ENCODE data around the gene RBM17.

Gene RBM17

GRCh38 chr10:6143181-6143580 is 54.3 kb downstream of the RBM17 start:
- Histone ChIP-seq H3K27me3 (ENCODE audit: insufficient read depth, low read length, poor library complexity) (no peaks in the 10 kb centered on the region), H2BK5ac (ENCODE audit: low read length) (no peak overlapping the region), H3K4me2 (ENCODE audit: low read length) (no peak overlapping the region), H4K5ac (ENCODE audit: low read length) (no peak overlapping the region), H3K27ac (ENCODE audit: low read depth, low read length) (no peak overlapping the region), H3K4ac (ENCODE audit: low read depth, low read length) (no peak overlapping the region), H3K79me2 (ENCODE audit: control insufficient read depth, insufficient read depth, low read length) (no peaks in the 10 kb centered on the region), H3K4me1 (ENCODE audit: control insufficient read depth, low read depth, low read length) (peaks cover 7% of the 10 kb centered on the region), H2BK15ac (replicated peaks; ENCODE audit: low read depth) (no peak overlapping the region), H2AK5ac (ENCODE audit: low read length) (no peak overlapping the region), H3K4me3 (ENCODE audit: low read length) (no peak overlapping the region), H3K23ac (ENCODE audit: low read length) (no peak overlapping the region), H3K18ac (ENCODE audit: low read length) (no peak overlapping the region), H3K79me1 (ENCODE audit: low read length) (peaks cover 10% of the 10 kb centered on the region), H3K36me3 (ENCODE audit: control insufficient read depth, insufficient read depth, low read length) (no peaks in the 10 kb centered on the region), H3K9ac (ENCODE audit: low read length) (no peak overlapping the region), H4K8ac (ENCODE audit: low read depth, low read length) (no peak overlapping the region), H2BK120ac (ENCODE audit: low read depth, low read length) (no peak overlapping the region), H3K56ac (ENCODE audit: low read length) (no peak overlapping the region)
- no CpG with 5 or more reads among the region's 13 CpGs for WGBS (ENCODE audit: extremely low coverage, insufficient coverage, low lambda C conversion rate)
- no peak for DNase-seq

DNA sequence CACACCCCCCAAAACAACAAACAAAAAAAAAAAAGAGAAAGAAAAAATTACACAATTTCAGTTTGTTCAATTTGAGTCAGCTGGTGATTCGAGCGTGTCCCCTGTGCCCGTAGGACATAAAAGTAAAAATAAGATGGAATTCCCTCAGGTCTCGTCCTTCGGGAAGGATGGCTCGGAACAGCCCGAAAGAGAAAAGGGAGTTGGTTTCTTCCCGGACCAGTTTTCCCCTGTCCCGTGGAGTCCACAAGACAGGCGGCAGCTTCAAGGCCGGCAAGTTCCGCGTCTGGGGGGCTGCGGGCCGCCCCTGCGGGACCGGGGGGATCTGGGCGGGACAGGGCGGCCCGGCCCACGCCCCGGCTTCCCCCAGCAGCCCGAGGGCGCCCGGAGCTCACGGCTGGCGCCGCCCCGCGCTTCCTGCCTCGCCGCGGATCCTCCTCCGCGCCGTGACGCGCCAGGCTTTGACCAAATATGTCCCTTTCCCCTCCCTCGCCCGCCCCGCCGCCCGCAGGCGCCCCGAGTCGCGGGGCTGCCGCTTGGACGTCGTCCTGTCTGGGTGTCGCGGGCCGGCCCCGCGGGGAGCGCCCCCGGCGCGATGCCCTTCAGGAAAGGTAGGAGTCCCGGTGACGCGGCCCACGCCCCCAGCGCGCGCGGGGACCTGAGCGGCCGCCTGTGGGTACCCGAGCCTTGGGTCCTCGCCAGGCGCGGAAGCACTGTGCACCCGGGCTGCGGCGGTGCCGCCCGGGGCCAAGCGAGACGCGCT is 55.8 kb downstream of the RBM17 start:
- Histone ChIP-seq H3K4me3 (ENCODE audit: low read length) (peak overlapping the region; percentile 74), H3K4ac (ENCODE audit: low read depth, low read length) (peak overlapping the region; percentile 48), H2AK5ac (ENCODE audit: low read length) (no peak overlapping the region), H3K79me1 (ENCODE audit: low read length) (peaks cover 12% of the 10 kb centered on the region), H4K5ac (ENCODE audit: low read length) (no peak overlapping the region), H3K56ac (ENCODE audit: low read length) (peak overlapping the region; percentile 96), H3K79me2 (ENCODE audit: control insufficient read depth, insufficient read depth, low read length) (no peaks in the 10 kb centered on the region), H3K9ac (ENCODE audit: low read length) (peak overlapping the region; percentile 87), H3K23ac (ENCODE audit: low read length) (peak overlapping the region; percentile 80), H3K27me3 (ENCODE audit: insufficient read depth, low read length, poor library complexity) (no peaks in the 10 kb centered on the region), H3K18ac (ENCODE audit: low read length) (peak overlapping the region; percentile 84), H3K27ac (ENCODE audit: low read depth, low read length) (no peak overlapping the region), H2BK5ac (ENCODE audit: low read length) (no peak overlapping the region), H3K36me3 (ENCODE audit: control insufficient read depth, insufficient read depth, low read length) (no peaks in the 10 kb centered on the region), H2BK15ac (replicated peaks; ENCODE audit: low read depth) (no peak overlapping the region), H2BK120ac (ENCODE audit: low read depth, low read length) (no peak overlapping the region), H3K4me1 (ENCODE audit: control insufficient read depth, low read depth, low read length) (peaks cover 7% of the 10 kb centered on the region), H3K4me2 (ENCODE audit: low read length) (peak overlapping the region; percentile 71), H4K8ac (ENCODE audit: low read depth, low read length) (peak overlapping the region; percentile 99)
- WGBS (ENCODE audit: extremely low coverage, insufficient coverage, low lambda C conversion rate) = no CpG with 5 or more reads among the region's 81 CpGs
- peak; percentile 85 for DNase-seq

DNA sequence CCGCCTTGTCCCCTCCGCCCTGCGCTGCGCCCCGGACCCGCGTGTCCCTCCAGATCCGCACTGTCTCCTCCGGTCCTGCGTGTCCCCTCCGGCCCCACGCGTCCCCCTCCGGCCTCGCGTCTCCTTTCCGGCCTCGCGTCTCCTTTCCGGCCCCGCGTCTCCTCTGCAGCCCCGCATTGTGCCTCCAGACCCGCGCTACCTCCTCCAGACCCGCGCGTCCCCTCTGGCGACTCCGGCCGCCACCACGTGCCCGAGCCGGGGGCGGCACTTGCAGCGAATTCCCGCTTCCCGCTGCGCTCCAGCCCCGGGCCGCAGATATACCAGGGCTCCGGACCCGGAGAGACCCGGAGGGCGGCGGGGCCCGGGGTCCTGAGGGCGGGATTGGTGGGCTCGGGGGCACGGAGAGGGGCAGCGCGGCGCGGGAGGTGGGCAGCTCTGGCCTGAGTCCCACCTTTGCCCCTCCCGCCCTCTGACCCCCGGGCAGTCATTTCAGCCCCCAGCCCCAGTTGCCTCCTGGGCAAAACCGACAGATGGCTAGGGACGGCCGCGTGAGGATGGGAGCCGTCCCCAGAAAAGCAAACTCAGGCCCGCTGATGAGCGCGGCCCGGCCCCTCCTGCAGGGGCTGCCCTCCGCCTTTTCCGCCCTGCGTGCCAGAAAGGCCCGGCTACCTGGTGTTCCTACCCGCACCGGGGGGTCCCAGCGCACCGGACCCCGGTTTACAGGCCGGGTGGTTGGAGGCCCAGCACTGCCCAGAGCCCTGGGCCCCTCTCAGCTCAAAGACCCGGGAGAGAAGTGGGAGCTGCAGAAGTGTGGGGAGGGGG is 56.5 kb downstream of the RBM17 start:
- no CpG with 5 or more reads among the region's 76 CpGs for WGBS (ENCODE audit: extremely low coverage, insufficient coverage, low lambda C conversion rate)
- Histone ChIP-seq H4K5ac (ENCODE audit: low read length) (no peak overlapping the region), H3K4me3 (ENCODE audit: low read length) (peak overlapping the region; percentile 56), H3K4me2 (ENCODE audit: low read length) (peak overlapping the region; percentile 16), H3K79me2 (ENCODE audit: control insufficient read depth, insufficient read depth, low read length) (no peaks in the 10 kb centered on the region), H2BK5ac (ENCODE audit: low read length) (no peak overlapping the region), H3K56ac (ENCODE audit: low read length) (peak overlapping the region; percentile 96), H3K36me3 (ENCODE audit: control insufficient read depth, insufficient read depth, low read length) (no peaks in the 10 kb centered on the region), H2BK15ac (replicated peaks; ENCODE audit: low read depth) (no peak overlapping the region), H3K79me1 (ENCODE audit: low read length) (peaks cover 14% of the 10 kb centered on the region), H3K27me3 (ENCODE audit: insufficient read depth, low read length, poor library complexity) (no peaks in the 10 kb centered on the region), H3K9ac (ENCODE audit: low read length) (peak overlapping the region; percentile 86), H3K18ac (ENCODE audit: low read length) (peak overlapping the region; percentile 82), H3K27ac (ENCODE audit: low read depth, low read length) (no peak overlapping the region), H3K23ac (ENCODE audit: low read length) (no peak overlapping the region), H3K4ac (ENCODE audit: low read depth, low read length) (no peak overlapping the region), H2AK5ac (ENCODE audit: low read length) (no peak overlapping the region), H2BK120ac (ENCODE audit: low read depth, low read length) (no peak overlapping the region), H4K8ac (ENCODE audit: low read depth, low read length) (no peak overlapping the region), H3K4me1 (ENCODE audit: control insufficient read depth, low read depth, low read length) (peaks cover 5% of the 10 kb centered on the region)
- peak; percentile 66 for DNase-seq

DNA sequence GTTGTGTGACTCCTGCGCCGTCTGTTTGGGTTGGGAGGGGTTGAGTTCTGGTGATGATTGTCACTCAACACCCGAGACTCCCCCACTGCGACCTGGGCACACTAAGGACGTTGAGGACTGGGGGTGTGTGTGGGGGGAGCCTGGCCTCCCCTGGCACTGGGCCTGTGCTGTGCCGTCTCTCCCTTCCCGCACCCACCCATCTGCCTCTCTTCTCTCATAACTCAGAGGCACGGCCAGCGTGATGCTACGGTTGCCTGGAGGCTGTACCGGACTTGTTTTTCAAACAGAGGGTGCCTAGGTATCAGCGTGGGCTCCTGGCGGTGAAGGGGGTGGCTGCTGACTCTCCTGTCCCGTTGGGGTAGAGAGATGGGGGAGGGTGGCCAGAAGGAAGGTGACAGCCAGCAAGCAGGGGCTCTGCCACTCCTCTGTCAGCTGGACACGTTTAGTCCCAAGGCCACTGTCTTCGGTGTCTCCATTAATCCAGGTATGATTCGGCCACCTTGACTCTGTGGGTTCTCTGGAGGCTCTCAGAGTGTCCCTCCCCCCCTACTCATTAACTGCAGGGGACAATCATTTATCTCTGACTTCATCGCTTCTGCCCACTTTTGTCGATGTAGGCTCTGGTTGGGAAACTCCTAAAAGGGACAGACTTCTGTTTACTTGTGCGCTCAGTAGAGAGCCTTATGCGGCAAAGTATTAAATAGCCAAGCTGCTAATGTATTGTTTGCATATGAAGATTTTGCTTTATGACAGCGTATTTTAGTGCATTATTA is 57.4 kb downstream of the RBM17 start:
- H2AK5ac ChIP-seq (ENCODE audit: low read length) = no peak overlapping the region
- no peak overlapping the region for H2BK5ac ChIP-seq (ENCODE audit: low read length)
- H2BK15ac ChIP-seq (replicated peaks; ENCODE audit: low read depth) = no peak overlapping the region
- no peak overlapping the region for H3K4me3 ChIP-seq (ENCODE audit: low read length)
- H3K27me3 ChIP-seq (ENCODE audit: insufficient read depth, low read length, poor library complexity) = no peaks in the 10 kb centered on the region
- no peak overlapping the region for H4K5ac ChIP-seq (ENCODE audit: low read length)
- no peak overlapping the region for H2BK120ac ChIP-seq (ENCODE audit: low read depth, low read length)
- H3K9ac ChIP-seq (ENCODE audit: low read length) = peak overlapping the region; percentile 86
- H3K36me3 ChIP-seq (ENCODE audit: control insufficient read depth, insufficient read depth, low read length) = no peaks in the 10 kb centered on the region
- no peaks in the 10 kb centered on the region for H3K79me2 ChIP-seq (ENCODE audit: control insufficient read depth, insufficient read depth, low read length)
- DNase-seq = no peak
- peak overlapping the region; percentile 96 for H3K56ac ChIP-seq (ENCODE audit: low read length)
- H3K79me1 ChIP-seq (ENCODE audit: low read length) = peaks cover 14% of the 10 kb centered on the region
- H3K4me1 ChIP-seq (ENCODE audit: control insufficient read depth, low read depth, low read length) = peaks cover 7% of the 10 kb centered on the region
- no peak overlapping the region for H4K8ac ChIP-seq (ENCODE audit: low read depth, low read length)
- H3K18ac ChIP-seq (ENCODE audit: low read length) = no peak overlapping the region
- H3K27ac ChIP-seq (ENCODE audit: low read depth, low read length) = no peak overlapping the region
- no peak overlapping the region for H3K4ac ChIP-seq (ENCODE audit: low read depth, low read length)
- H3K23ac ChIP-seq (ENCODE audit: low read length) = peak overlapping the region; percentile 81
- H3K4me2 ChIP-seq (ENCODE audit: low read length) = peak overlapping the region; percentile 16
- no CpG with 5 or more reads among the region's 22 CpGs for WGBS (ENCODE audit: extremely low coverage, insufficient coverage, low lambda C conversion rate)

DNA sequence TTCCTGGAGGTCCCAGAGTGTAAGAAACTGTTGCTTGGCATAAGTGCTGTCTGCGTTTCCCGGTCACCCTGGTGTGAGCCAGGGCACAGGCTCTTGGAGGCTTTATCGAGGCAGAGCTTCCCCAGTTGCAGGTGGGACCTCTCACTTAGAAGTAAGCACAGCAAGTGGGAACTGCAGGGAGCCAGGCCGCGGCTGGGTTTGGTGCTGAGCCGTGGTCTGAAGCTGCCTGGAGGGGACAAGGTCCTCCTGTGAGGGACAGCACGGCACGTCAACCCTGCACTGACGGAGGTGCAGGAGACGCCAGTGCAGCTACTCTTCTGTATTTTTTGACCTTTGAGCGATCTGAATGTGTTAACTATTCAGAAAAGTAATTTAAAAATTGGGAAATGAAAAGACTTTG is 58.1 kb downstream of the RBM17 start:
- no peak for DNase-seq
- Histone ChIP-seq H3K23ac (ENCODE audit: low read length) (no peak overlapping the region), H3K4me3 (ENCODE audit: low read length) (no peak overlapping the region), H3K56ac (ENCODE audit: low read length) (no peak overlapping the region), H3K79me1 (ENCODE audit: low read length) (peaks cover 14% of the 10 kb centered on the region), H3K79me2 (ENCODE audit: control insufficient read depth, insufficient read depth, low read length) (no peaks in the 10 kb centered on the region), H4K5ac (ENCODE audit: low read length) (no peak overlapping the region), H3K4me2 (ENCODE audit: low read length) (no peak overlapping the region), H4K8ac (ENCODE audit: low read depth, low read length) (no peak overlapping the region), H3K18ac (ENCODE audit: low read length) (no peak overlapping the region), H3K27ac (ENCODE audit: low read depth, low read length) (no peak overlapping the region), H2BK15ac (replicated peaks; ENCODE audit: low read depth) (no peak overlapping the region), H3K27me3 (ENCODE audit: insufficient read depth, low read length, poor library complexity) (no peaks in the 10 kb centered on the region), H2BK5ac (ENCODE audit: low read length) (no peak overlapping the region), H3K9ac (ENCODE audit: low read length) (no peak overlapping the region), H3K36me3 (ENCODE audit: control insufficient read depth, insufficient read depth, low read length) (no peaks in the 10 kb centered on the region), H2BK120ac (ENCODE audit: low read depth, low read length) (no peak overlapping the region), H3K4ac (ENCODE audit: low read depth, low read length) (no peak overlapping the region), H3K4me1 (ENCODE audit: control insufficient read depth, low read depth, low read length) (peaks cover 10% of the 10 kb centered on the region), H2AK5ac (ENCODE audit: low read length) (no peak overlapping the region)
- WGBS (ENCODE audit: extremely low coverage, insufficient coverage, low lambda C conversion rate) = no CpG with 5 or more reads among the region's 11 CpGs
